RPMI8226 (cell line): ENCODE measurements around the gene CDC42BPA.
"Not testable (repeated sequence)": the region's sequence is repeated elsewhere in the genome, so short reads cannot be mapped to it uniquely, and the experiment has no call there.

Source experiments
- DNase-seq: peaks from one replicate; pipeline ENCODE4 v3.0.0-alpha.2; 2015

CDC42BPA gene

DNA sequence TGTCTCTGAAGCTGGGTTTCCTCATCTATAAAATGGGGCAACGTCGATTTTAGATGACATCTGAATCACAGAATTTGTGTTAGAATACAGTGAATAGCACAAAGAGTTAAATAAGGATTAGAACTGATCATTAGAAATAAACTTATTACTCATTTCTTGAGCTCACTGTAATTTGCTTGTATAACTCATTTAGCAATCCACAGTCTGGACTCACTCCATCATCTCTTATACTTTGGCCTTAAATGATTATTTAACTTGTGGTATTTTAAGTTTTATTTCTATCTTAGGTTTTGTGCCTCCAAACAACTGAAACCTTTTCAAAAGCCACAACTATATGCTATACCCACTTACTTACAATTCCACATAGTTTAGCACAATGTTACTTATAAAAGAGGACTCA lies 128.0 kb downstream of the CDC42BPA start:
- no peak for DNase-seq

GRCh38 chr1:227185291-227185690 lies 133.0 kb downstream of the CDC42BPA start:
- DNase-seq: no peak

GRCh38 chr1:227182012-227182411 lies 136.3 kb downstream of the CDC42BPA start:
- DNase-seq: no peak

GRCh38 chr1:227175611-227176010 lies 142.7 kb downstream of the CDC42BPA start:
- DNase-seq: no peak

GRCh38 chr1:227174164-227174563 lies 144.1 kb downstream of the CDC42BPA start:
- DNase-seq: no peak

GRCh38 chr1:227170361-227171166 lies 147.7 kb downstream of the CDC42BPA start:
- no peak for DNase-seq

- no peak for DNase-seq
Measured at GRCh38 chr1:227169343-227169742, 148.9 kb downstream of the CDC42BPA start.

- DNase-seq: no peak
Measured at GRCh38 chr1:227167276-227168101, 150.8 kb downstream of the CDC42BPA start.

GRCh38 chr1:227166559-227166958 lies 151.7 kb downstream of the CDC42BPA start:
- no peak for DNase-seq

- no peak for DNase-seq
Measured at GRCh38 chr1:227161470-227161869, 156.8 kb downstream of the CDC42BPA start.

- no peak for DNase-seq
Measured at GRCh38 chr1:227156520-227156919, 161.8 kb downstream of the CDC42BPA start.

DNA sequence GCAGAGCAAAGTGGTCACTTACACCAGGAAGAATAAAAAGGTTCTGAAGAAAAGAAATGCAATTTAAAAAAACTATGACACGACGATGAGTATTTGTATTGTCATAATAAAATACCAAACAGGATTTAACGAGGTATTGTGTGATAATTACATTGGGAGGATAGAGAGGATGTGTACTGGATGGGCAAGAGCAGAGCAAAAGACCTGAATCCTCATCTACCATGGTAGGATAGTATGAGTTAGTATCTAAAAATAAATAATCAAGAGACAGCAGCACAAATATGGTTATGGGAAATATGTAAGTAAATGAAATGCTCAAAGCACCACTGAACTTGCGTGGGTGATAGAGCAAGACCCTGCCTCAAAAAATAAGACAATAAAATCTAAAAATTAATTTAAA lies 162.6 kb downstream of the CDC42BPA start:
- no peak for DNase-seq

- DNase-seq: no peak
Measured at GRCh38 chr1:227155004-227155403, 163.3 kb downstream of the CDC42BPA start.

DNA sequence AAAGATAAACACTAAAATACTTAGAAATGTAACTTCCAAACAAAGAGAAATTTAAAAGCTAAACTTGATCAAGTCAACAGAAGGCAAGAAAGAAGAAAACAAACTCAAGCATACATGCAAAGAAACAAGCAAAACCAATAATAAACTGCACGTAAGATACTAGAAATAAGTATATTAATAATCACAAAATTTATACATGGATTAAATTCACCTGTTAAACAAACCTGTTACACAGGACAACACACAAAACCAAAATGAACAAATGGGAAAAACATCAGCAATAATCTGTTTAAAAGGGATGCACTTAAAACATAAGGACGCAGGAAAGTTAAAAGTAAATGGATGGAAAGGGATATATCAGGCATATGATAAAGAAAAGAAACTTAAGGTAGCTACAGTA lies 165.8 kb downstream of the CDC42BPA start:
- DNase-seq: no peak

- no peak for DNase-seq
Measured at GRCh38 chr1:227140376-227140775, 177.9 kb downstream of the CDC42BPA start.

DNA sequence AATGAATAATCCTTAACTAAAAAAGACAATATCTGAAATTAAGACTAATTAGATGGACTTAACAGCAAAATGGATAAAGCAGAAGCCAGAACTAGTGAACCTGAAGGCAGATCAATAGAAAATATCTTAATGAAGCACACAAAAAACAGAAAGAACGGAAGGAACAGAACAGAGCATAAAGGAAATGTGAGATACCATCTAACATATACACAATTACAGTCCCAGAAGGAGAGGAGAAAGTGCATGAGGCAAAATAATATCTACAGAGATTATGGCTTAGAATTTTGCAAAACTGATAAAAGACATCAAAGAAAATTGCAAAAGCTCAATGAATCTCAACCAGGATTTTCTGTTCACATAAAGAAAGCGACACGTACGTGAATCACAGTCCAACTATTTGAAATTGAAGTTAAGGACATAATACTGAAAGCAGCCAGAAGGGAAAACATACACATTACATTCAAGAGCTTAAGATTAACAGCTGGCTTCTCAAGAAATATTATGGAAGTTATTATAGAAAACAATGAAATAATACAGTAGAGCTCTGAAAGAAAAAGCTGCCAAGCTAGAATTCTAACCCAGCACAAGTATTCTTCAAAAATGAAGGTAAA lies 182.0 kb downstream of the CDC42BPA start:
- DNase-seq: no peak

DNA sequence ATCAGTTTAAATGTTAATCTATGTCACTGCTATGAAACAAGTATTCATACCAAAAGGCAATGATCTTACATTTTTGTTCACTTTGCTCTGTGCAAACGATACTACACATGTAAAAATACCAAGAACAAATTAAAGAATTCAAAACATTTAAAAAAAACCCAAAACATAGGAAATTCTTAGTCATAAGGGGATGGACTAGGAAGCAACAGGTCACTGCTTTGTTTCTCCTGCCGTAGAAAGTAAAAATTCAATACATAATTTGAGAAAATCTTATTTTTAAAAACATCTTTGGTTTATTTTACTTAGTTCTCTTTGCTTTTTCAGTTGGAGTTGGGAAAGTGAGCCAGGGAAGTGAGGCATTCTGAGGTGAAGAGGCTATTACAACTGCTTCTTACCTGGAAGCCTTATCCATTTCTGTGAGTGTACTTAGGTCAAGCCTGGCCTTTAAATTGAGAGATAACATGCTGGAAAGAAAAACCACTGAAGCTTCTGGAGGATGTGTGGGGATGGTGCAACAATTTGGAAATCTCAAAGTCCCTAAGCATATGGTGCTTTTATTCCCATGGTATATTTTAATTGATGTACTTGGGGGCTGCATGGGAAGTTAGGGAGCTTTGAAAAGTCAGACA lies 183.5 kb downstream of the CDC42BPA start:
- DNase-seq: no peak

DNA sequence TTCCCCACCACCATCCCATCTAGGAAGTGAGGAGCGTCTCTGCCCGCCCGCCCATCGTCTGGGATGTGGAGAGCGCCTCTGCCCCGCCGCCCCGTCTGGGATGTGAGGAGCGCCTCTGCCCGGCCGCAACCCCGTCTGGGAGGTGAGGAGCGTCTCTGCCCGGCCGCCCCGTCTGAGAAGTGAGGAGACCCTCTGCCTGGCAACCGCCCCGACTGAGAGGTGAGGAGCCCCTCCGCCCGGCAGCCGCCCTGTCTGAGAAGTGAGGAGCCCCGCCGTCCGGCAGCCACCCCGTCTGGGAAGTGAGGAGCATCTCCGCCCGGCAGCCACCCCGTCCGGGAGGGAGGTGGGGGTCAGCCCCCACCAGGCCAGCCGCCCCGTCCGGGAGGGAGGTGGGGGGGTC lies 185.6 kb downstream of the CDC42BPA start:
- DNase-seq: not testable (repeated sequence)

DNA sequence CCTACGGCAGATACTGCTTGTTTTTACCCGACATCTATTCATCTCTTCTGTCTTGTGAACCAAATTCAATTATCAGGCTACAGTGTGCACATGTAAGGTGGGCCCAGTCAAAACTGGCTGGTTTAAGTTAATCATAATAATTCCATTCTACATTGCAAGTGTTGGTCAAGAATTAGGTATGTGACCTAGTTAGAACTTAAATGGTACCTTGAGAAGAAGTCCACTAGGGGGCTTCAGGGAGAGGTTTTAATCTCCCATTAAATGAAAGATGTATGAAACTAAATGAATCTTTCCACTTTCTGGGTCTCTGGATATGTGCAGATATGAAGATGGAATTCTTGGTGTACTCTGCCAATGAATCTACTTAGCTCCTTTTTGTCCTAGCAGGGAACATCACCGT lies 187.1 kb downstream of the CDC42BPA start:
- DNase-seq: peak; percentile 33

DNA sequence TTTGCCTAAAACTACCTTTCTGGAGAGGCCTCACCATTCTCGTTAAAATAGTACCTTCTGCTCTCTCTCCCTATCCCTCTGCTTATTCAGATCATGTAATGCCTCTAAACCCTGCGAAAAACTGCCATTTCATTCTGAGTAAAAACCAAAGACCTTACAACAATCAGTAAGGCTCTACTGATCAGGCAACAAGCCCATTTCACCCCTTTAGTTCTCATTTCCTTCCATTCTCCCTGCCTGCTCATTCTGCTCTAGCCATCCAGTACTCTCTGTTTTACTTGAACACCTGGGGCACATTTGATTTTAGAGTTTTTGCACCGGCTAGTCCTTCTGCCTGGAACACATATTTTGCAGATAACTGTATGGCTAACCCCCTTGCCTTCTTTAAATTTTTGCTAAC lies 190.4 kb downstream of the CDC42BPA start:
- DNase-seq: no peak

GRCh38 chr1:227125929-227126545 lies 192.3 kb downstream of the CDC42BPA start:
- no peak for DNase-seq

DNA sequence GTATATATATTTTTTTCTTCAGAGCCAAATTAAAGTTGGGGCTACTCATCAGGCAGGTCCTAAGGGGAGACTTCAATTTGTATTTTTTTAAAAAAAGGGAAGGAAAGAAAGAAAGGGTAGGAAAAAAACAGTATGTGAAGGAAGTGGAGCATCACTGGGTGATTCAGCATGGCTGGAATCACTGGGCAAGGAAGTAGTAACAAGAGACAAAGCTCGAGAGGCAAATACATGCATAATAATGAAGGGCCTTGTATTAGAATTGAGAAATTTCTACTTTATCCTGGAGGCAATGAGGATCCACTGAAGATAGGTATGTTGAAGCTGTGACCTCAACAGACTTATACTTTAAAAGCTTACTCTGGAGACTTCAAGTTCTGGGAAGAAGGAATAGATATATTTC lies 193.8 kb downstream of the CDC42BPA start:
- no peak for DNase-seq

GRCh38 chr1:227120826-227121225 lies 197.5 kb downstream of the CDC42BPA start:
- no peak for DNase-seq
